ENCODE measurements around the gene CACNB2.

- TF ChIP-seq, protein P1, sequence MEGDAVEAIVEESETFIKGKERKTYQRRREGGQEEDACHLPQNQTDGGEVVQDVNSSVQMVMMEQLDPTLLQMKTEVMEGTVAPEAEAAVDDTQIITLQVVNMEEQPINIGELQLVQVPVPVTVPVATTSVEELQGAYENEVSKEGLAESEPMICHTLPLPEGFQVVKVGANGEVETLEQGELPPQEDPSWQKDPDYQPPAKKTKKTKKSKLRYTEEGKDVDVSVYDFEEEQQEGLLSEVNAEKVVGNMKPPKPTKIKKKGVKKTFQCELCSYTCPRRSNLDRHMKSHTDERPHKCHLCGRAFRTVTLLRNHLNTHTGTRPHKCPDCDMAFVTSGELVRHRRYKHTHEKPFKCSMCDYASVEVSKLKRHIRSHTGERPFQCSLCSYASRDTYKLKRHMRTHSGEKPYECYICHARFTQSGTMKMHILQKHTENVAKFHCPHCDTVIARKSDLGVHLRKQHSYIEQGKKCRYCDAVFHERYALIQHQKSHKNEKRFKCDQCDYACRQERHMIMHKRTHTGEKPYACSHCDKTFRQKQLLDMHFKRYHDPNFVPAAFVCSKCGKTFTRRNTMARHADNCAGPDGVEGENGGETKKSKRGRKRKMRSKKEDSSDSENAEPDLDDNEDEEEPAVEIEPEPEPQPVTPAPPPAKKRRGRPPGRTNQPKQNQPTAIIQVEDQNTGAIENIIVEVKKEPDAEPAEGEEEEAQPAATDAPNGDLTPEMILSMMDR (IDR thresholded peaks at IDR 0.05) = no peak
- TF ChIP-seq POLR2AphosphoS5 (IDR thresholded peaks at IDR 0.05) (no peak), POLR2A (IDR thresholded peaks at IDR 0.05) (no peak)
Observed at GRCh38 chr10:18577823-18578685, 437.8 kb downstream of the CACNB2 start.

Data from prostate gland (tissue), 2 donors.